ENCODE measurements around the gene RAP1GDS1. TPM values are rescaled to one million over a fixed set of nuclear protein-coding genes. Genes with fewer than 3 reads are reported as not detected.

Gene RAP1GDS1
- total and polyA plus RNA-seq, 2 of the 13 experiments (the other 11 are each of a cell fraction or from before 2014, with no cell fraction given) = 19.3 to 42.5 TPM

DNA sequence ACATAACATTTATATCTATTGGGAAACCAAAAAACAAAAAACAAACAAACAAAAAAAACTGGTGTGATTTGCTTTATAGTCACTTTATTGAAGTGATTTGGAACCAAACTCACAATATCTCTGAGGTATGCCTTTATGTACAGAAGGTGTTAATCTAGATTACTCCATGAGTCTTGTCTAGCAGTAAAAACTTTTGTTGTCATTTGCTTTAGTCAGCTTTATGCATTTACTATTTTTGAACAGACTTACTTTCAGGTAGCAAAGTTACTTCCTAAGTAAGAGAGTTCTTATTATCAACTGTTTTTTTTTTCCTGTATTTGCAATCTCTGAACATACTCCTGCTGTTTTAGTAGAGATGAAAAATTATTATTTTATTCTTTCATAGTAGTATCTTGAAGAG is 39.5 kb downstream of the RAP1GDS1 start:
- intact Hi-C loops (cut with micrococcal nuclease; ENCODE audit: unreplicated experiment) = no loop called here
- ATAC-seq (no peak), DNase-seq (ENCODE audit: low spot score) (no peak), FAIRE-seq (no peak)
- Histone ChIP-seq H3K36me3 (replicated peaks in 1 of 2; ENCODE audit: control insufficient read depth in 1 of 2, insufficient read depth in 2 of 2, low read length in 2 of 2) (peaks cover 0 to 1% of the 10 kb centered on the region in 2 experiments; a peak in 1 of 5 replicates), H3K27me3 (ENCODE audit: control insufficient read depth in 1 of 2, insufficient read depth in 2 of 2, low read length in 2 of 2) (no peaks in the 10 kb centered on the region), H4K20me1 (ENCODE audit: insufficient read depth, low read length) (no peaks in the 10 kb centered on the region), H3K79me2 (ENCODE audit: insufficient read depth, low read length) (no peaks in the 10 kb centered on the region), H3K27ac (ENCODE audit: extremely low read length, insufficient read depth, low read length) (no peak overlapping the region), H3K9me3 (ENCODE audit: low read length) (peaks cover 19% of the 10 kb centered on the region; the same call in 1 of the 2 replicates), H2AFZ (ENCODE audit: low read length) (no peak overlapping the region), H3K4me2 (ENCODE audit: low read depth, low read length) (no peak overlapping the region), H3K4me3 (replicated peaks in 1 of 3; ENCODE audit: insufficient read depth in 1 of 3, low read depth in 2 of 3, low read length in 3 of 3) (no peak overlapping the region), H3K9ac (ENCODE audit: insufficient read depth, low read depth, low read length) (no peak overlapping the region), H3K4me1 (ENCODE audit: insufficient read depth, low read length) (no peaks in the 10 kb centered on the region)
- CTCF ChIA-PET (ENCODE audit: low intra/inter-chr PET ratio, low total read pairs) = no interaction called here
- BruUV-seq (replicated peaks) = no TSS peak
- TF ChIP-seq ZNF703 (CRISPR knock-in tag; IDR thresholded peaks at IDR 0.05; ENCODE audit: borderline replicate concordance) = no peak
- TF ChIP-seq ZNF558 (CRISPR knock-in tag; IDR thresholded peaks at IDR 0.05; ENCODE audit: borderline replicate concordance) = no peak
- TF ChIP-seq ZKSCAN1 (IDR thresholded peaks at IDR 0.05; ENCODE audit: low read length) = no peak
- no peak for TF ChIP-seq FLYWCH1 (CRISPR knock-in tag; IDR thresholded peaks at IDR 0.05)
- TF ChIP-seq HNRNPL (IDR thresholded peaks at IDR 0.05; ENCODE audit: low read depth, low read length) = no peak
- no peak for TF ChIP-seq ZNF207 (IDR thresholded peaks at IDR 0.05; ENCODE audit: borderline replicate concordance)
- no peak for TF ChIP-seq MIER3 (CRISPR knock-in tag; IDR thresholded peaks at IDR 0.05; ENCODE audit: borderline replicate concordance)
- no peak for TF ChIP-seq ZBTB21 (CRISPR knock-in tag; IDR thresholded peaks at IDR 0.05)
- no peak for TF ChIP-seq CBX2 (IDR thresholded peaks at IDR 0.05; ENCODE audit: low read depth, low read length)
- TF ChIP-seq CBX2 (CRISPR knock-in tag; IDR thresholded peaks at IDR 0.05; ENCODE audit: low read depth) = no peak
- TF ChIP-seq HMG20A (CRISPR knock-in tag; IDR thresholded peaks at IDR 0.05; ENCODE audit: borderline replicate concordance) = no peak
- no peak for TF ChIP-seq TBL1XR1 (IDR thresholded peaks at IDR 0.05; ENCODE audit: borderline replicate concordance, low read length, partially characterized antibody)
- TF ChIP-seq KDM1A (CRISPR knock-in tag; IDR thresholded peaks at IDR 0.05) = no peak
- TF ChIP-seq, protein P1, sequence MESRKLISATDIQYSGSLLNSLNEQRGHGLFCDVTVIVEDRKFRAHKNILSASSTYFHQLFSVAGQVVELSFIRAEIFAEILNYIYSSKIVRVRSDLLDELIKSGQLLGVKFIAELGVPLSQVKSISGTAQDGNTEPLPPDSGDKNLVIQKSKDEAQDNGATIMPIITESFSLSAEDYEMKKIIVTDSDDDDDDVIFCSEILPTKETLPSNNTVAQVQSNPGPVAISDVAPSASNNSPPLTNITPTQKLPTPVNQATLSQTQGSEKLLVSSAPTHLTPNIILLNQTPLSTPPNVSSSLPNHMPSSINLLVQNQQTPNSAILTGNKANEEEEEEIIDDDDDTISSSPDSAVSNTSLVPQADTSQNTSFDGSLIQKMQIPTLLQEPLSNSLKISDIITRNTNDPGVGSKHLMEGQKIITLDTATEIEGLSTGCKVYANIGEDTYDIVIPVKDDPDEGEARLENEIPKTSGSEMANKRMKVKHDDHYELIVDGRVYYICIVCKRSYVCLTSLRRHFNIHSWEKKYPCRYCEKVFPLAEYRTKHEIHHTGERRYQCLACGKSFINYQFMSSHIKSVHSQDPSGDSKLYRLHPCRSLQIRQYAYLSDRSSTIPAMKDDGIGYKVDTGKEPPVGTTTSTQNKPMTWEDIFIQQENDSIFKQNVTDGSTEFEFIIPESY (CRISPR knock-in tag; IDR thresholded peaks at IDR 0.05) = no peak
- TF ChIP-seq ZFP36L1 (CRISPR knock-in tag; IDR thresholded peaks at IDR 0.05) = no peak
- in situ Hi-C loops (cut with HindIII; ENCODE audit: extremely low pct_ligation_motif_present, low pct_unique_long_range_greater_than_20kb) = no loop called here
- POLR2A ChIA-PET = no interaction called here

All from HepG2 (cell line).